ENCODE data around the gene OSCAR. TPM values are rescaled to one million over a fixed set of nuclear protein-coding genes. Genes with fewer than 3 reads are reported as not detected.
A peak's percentile ranks its signal among the peaks of the same experiment; 100 is the strongest.

The OSCAR gene
- total RNA-seq, 1 donor from 2014 or later = 0.52 TPM

DNA sequence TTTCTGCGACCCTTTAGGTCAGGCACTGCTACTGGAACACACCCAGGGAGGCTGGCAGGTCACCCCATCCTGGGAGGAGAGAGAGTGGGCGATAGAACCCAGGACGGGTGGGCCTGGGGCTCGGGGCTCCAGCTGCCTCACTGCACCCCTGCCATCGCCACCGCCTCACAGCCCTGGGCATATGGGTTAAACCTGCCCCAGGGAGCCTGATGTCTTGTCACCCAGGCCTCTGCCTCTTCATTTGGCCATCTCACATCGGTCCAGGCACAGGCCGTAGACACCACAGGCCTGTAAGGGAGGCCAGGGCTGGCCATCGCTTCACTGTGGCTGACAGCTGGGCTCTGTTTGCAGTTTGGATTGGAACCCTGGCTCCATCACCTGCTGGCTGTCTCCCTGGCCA is 25.1 kb upstream of the OSCAR start:
- H3K9me3 ChIP-seq (ENCODE audit: control insufficient read depth in 3 of 3, low read length in 3 of 3) = no peaks in the 10 kb centered on the region
- H3K27ac ChIP-seq (ENCODE audit: low read depth, low read length) = no peak overlapping the region
- H3K36me3 ChIP-seq (ENCODE audit: control insufficient read depth in 3 of 3, insufficient read depth in 3 of 3, low read length in 3 of 3) = peaks cover 72 to 77% (median 77%) of the 10 kb centered on the region in 3 donors
- H3K9ac ChIP-seq (ENCODE audit: low read depth in 1 of 3, low read length in 3 of 3) = no peak overlapping the region
- no peaks in the 10 kb centered on the region for H3K27me3 ChIP-seq (ENCODE audit: control insufficient read depth in 3 of 3, insufficient read depth in 3 of 3, low read length in 3 of 3)
- no peaks in the 10 kb centered on the region for H3K4me1 ChIP-seq (ENCODE audit: control insufficient read depth in 3 of 3, insufficient read depth in 3 of 3, low read length in 3 of 3)
- no peak overlapping the region for H3K4me3 ChIP-seq (ENCODE audit: low read length in 3 of 3)

GRCh38 chr19:54124393-54124792 is 23.8 kb upstream of the OSCAR start:
- Histone ChIP-seq H3K4me3 (ENCODE audit: low read length in 3 of 3) (no peak overlapping the region), H3K27me3 (ENCODE audit: control insufficient read depth in 3 of 3, insufficient read depth in 3 of 3, low read length in 3 of 3) (no peaks in the 10 kb centered on the region), H3K27ac (ENCODE audit: low read depth, low read length) (no peak overlapping the region), H3K36me3 (ENCODE audit: control insufficient read depth in 3 of 3, insufficient read depth in 3 of 3, low read length in 3 of 3) (peaks cover 79 to 85% (median 82%) of the 10 kb centered on the region in 3 donors), H3K9ac (ENCODE audit: low read depth in 1 of 3, low read length in 3 of 3) (no peak overlapping the region), H3K4me1 (ENCODE audit: control insufficient read depth in 3 of 3, insufficient read depth in 3 of 3, low read length in 3 of 3) (no peaks in the 10 kb centered on the region), H3K9me3 (ENCODE audit: control insufficient read depth in 3 of 3, low read length in 3 of 3) (no peaks in the 10 kb centered on the region)

DNA sequence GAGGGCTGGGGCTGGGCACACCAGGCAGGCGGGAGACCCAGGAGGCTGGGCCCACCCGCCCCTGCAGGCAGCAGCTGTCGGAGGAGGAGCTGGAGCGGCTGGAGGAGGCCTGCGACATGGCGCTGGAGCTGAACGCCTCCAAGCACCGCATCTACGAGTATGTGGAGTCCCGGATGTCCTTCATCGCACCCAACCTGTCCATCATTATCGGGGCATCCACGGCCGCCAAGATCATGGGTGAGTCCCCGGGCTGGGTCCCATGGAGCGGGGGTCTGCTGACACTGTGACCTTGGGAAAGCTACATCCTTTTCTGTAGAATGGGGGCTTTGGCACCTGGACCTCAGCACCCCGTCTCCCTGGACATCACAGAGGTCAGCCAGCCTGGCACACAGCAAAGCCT is 23.1 kb upstream of the OSCAR start:
- Histone ChIP-seq H3K4me1 (ENCODE audit: control insufficient read depth in 3 of 3, insufficient read depth in 3 of 3, low read length in 3 of 3) (no peaks in the 10 kb centered on the region), H3K9me3 (ENCODE audit: control insufficient read depth in 3 of 3, low read length in 3 of 3) (no peaks in the 10 kb centered on the region), H3K27ac (ENCODE audit: low read depth, low read length) (no peak overlapping the region), H3K4me3 (ENCODE audit: low read length in 3 of 3) (no peak overlapping the region), H3K36me3 (ENCODE audit: control insufficient read depth in 3 of 3, insufficient read depth in 3 of 3, low read length in 3 of 3) (peaks cover 75 to 80% (median 77%) of the 10 kb centered on the region in 3 donors), H3K9ac (ENCODE audit: low read depth in 1 of 3, low read length in 3 of 3) (no peak overlapping the region), H3K27me3 (ENCODE audit: control insufficient read depth in 3 of 3, insufficient read depth in 3 of 3, low read length in 3 of 3) (no peaks in the 10 kb centered on the region)

DNA sequence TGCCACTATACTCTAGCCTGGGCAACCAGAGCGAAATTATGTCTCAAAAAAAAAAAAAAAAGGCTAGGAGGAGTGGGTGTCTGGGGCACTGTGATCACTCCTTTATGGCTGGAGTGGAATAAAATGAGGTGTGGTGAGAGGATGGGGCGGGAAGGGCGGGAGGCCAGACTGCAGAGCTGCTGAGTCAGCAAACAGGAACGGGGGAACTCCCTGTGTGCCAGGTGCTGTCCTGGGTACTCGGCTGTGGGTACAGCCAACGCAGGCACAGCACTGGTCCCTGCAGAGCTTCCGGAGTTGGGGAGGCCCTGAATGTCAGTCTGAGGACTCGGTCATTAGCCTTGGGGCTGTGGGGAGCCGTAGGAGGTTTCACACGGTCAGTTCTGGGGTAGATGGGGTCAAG is 20.7 kb upstream of the OSCAR start:
- Histone ChIP-seq H3K9ac (ENCODE audit: low read depth in 1 of 3, low read length in 3 of 3) (no peak overlapping the region), H3K4me1 (ENCODE audit: control insufficient read depth in 3 of 3, insufficient read depth in 3 of 3, low read length in 3 of 3) (peaks cover 5 to 10% (median 7%) of the 10 kb centered on the region in 3 donors), H3K36me3 (ENCODE audit: control insufficient read depth in 3 of 3, insufficient read depth in 3 of 3, low read length in 3 of 3) (peaks cover 64 to 67% (median 65%) of the 10 kb centered on the region in 3 donors), H3K27me3 (ENCODE audit: control insufficient read depth in 3 of 3, insufficient read depth in 3 of 3, low read length in 3 of 3) (no peaks in the 10 kb centered on the region), H3K27ac (ENCODE audit: low read depth, low read length) (no peak overlapping the region), H3K9me3 (ENCODE audit: control insufficient read depth in 3 of 3, low read length in 3 of 3) (no peaks in the 10 kb centered on the region), H3K4me3 (ENCODE audit: low read length in 3 of 3) (no peak overlapping the region)

DNA sequence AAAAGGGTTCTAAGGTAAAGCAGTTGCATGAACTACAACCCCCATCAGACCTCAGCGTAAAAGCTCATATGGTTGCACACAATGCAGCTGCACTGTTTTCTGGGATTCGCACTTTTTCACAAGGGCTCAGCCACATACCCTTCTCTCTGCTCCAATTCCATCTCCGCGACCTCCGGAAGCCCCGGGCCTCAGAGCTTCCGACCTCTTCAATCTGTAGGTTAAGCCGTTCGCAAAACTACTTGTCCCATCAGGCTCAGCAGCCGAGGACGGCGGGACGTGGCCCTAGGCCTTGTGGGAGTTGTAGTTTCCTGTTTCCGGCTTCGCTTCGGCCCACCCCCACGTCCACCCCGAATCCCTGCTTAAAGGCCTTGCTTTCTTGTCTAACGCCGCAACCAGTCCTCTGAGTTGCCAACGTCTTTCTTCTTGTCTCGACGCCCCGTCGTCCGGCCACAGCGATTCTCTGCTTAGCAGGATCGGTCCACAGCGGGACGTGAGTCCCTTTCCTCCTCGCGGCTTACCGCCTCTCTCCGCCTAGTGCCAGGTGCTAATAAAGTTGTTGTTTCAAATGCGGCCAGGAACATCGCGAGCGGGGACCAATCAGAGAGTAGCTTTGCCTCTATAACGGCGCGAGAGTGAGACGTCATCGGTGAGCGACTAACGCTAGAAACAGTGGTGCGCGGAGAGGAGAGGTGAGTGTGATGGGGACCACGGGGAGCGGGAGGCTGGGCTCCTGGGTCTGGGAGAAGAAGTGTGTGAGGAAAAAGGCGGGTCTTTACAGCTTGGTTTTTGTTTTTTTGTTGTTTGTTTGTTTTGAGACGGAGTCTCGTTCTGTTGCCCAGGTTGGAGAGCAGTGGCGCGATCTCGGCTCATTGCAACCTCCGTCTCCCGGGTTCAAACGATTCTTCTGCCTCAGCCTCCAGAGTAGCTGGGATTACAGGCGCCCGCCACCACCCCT is 14.8 kb upstream of the OSCAR start, which contains the start of the genes PRPF31 and TFPT:
PRPF31 (plus strand) TSS at position 646 of the 955 bp plus-strand sequence. CDS start 2,525 bp downstream, outside the sequence.
TFPT (minus strand) TSS at position 549 of the 955 bp plus-strand sequence; CDS start at position 161, 388 bp downstream.
- Histone ChIP-seq H3K27ac (ENCODE audit: low read depth, low read length) (peak within 1 kb of the TSS; percentile 87), H3K9me3 (ENCODE audit: control insufficient read depth in 3 of 3, low read length in 3 of 3) (no peaks in the 10 kb centered on the region), H3K36me3 (ENCODE audit: control insufficient read depth in 3 of 3, insufficient read depth in 3 of 3, low read length in 3 of 3) (peaks cover 19 to 32% (median 27%) of the 10 kb centered on the region in 3 donors), H3K4me1 (ENCODE audit: control insufficient read depth in 3 of 3, insufficient read depth in 3 of 3, low read length in 3 of 3) (peaks cover 14 to 27% (median 21%) of the 10 kb centered on the region in 3 donors), H3K27me3 (ENCODE audit: control insufficient read depth in 3 of 3, insufficient read depth in 3 of 3, low read length in 3 of 3) (no peaks in the 10 kb centered on the region), H3K4me3 (ENCODE audit: low read length in 3 of 3) (peak within 1 kb of the TSS; percentile 93 to 100 (median 98)), H3K9ac (ENCODE audit: low read depth in 1 of 3, low read length in 3 of 3) (peak within 1 kb of the TSS; percentile 86 to 99 (median 96))

DNA sequence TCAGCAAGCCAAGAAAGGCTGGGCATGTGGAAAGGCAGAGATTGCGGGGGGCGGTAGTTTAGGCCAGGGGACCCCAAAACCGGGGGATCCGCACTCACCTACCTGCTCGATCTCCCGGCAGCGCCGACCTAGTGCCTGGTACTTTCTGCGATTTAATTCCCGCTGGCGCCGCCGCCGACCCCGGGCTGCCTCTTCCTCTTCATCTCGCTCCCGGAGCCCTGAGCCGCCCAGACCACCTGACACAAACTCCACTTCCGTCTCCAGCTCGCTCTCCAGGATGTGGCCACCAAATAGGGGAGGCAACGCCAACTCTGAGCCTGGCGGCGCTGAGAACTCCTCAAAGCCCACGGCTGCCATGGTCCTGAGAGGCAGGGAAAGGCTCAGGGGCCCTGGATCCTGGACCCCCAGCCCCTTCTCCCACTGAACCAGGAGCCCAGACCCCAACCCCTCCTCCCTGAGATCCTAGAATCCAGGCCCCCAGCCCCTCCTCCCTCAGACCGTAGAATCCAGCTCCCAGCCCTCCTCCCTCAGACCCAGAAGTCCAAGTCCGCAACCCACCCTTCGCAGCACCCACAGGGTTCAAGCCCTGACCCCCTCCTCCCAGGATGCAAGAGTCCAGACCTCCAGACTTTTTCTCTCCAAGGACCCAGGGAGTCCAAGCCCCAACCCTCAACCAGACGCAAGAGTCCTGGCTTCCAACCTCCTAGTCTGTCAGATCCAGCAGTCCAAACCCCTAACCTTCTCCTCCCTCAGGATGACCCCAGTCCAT is 13.9 kb upstream of the OSCAR start:
- peaks cover 18 to 31% (median 28%) of the 10 kb centered on the region in 3 donors for H3K36me3 ChIP-seq (ENCODE audit: control insufficient read depth in 3 of 3, insufficient read depth in 3 of 3, low read length in 3 of 3)
- peak overlapping the region; percentile 86 to 99 (median 96) for H3K9ac ChIP-seq (ENCODE audit: low read depth in 1 of 3, low read length in 3 of 3)
- peak overlapping the region; percentile 93 to 100 (median 98) for H3K4me3 ChIP-seq (ENCODE audit: low read length in 3 of 3)
- peaks cover 14 to 27% (median 21%) of the 10 kb centered on the region in 3 donors for H3K4me1 ChIP-seq (ENCODE audit: control insufficient read depth in 3 of 3, insufficient read depth in 3 of 3, low read length in 3 of 3)
- no peaks in the 10 kb centered on the region for H3K9me3 ChIP-seq (ENCODE audit: control insufficient read depth in 3 of 3, low read length in 3 of 3)
- H3K27me3 ChIP-seq (ENCODE audit: control insufficient read depth in 3 of 3, insufficient read depth in 3 of 3, low read length in 3 of 3) = no peaks in the 10 kb centered on the region
- peak overlapping the region; percentile 40 for H3K27ac ChIP-seq (ENCODE audit: low read depth, low read length)

GRCh38 chr19:54109651-54110050 is 9.0 kb upstream of the OSCAR start:
- no peaks in the 10 kb centered on the region for H3K27me3 ChIP-seq (ENCODE audit: control insufficient read depth in 3 of 3, insufficient read depth in 3 of 3, low read length in 3 of 3)
- no peaks in the 10 kb centered on the region for H3K9me3 ChIP-seq (ENCODE audit: control insufficient read depth in 3 of 3, low read length in 3 of 3)
- peaks cover 6 to 9% (median 8%) of the 10 kb centered on the region in 3 donors for H3K4me1 ChIP-seq (ENCODE audit: control insufficient read depth in 3 of 3, insufficient read depth in 3 of 3, low read length in 3 of 3)
- H3K9ac ChIP-seq (ENCODE audit: low read depth in 1 of 3, low read length in 3 of 3) = no peak overlapping the region
- H3K4me3 ChIP-seq (ENCODE audit: low read length in 3 of 3) = no peak overlapping the region
- H3K27ac ChIP-seq (ENCODE audit: low read depth, low read length) = no peak overlapping the region
- H3K36me3 ChIP-seq (ENCODE audit: control insufficient read depth in 3 of 3, insufficient read depth in 3 of 3, low read length in 3 of 3) = peaks cover 47 to 55% (median 54%) of the 10 kb centered on the region in 3 donors

GRCh38 chr19:54108496-54108895 is 7.9 kb upstream of the OSCAR start:
- no peaks in the 10 kb centered on the region for H3K27me3 ChIP-seq (ENCODE audit: control insufficient read depth in 3 of 3, insufficient read depth in 3 of 3, low read length in 3 of 3)
- no peaks in the 10 kb centered on the region for H3K9me3 ChIP-seq (ENCODE audit: control insufficient read depth in 3 of 3, low read length in 3 of 3)
- no peak overlapping the region for H3K4me3 ChIP-seq (ENCODE audit: low read length in 3 of 3)
- no peak overlapping the region for H3K9ac ChIP-seq (ENCODE audit: low read depth in 1 of 3, low read length in 3 of 3)
- peaks cover under 1 to 3% (median 2%) of the 10 kb centered on the region in 3 donors for H3K4me1 ChIP-seq (ENCODE audit: control insufficient read depth in 3 of 3, insufficient read depth in 3 of 3, low read length in 3 of 3)
- H3K27ac ChIP-seq (ENCODE audit: low read depth, low read length) = no peak overlapping the region
- peaks cover 47 to 52% (median 52%) of the 10 kb centered on the region in 3 donors for H3K36me3 ChIP-seq (ENCODE audit: control insufficient read depth in 3 of 3, insufficient read depth in 3 of 3, low read length in 3 of 3)

GRCh38 chr19:54107876-54108490 is 7.4 kb upstream of the OSCAR start:
- peaks cover 47 to 52% (median 48%) of the 10 kb centered on the region in 3 donors for H3K36me3 ChIP-seq (ENCODE audit: control insufficient read depth in 3 of 3, insufficient read depth in 3 of 3, low read length in 3 of 3)

More at GRCh38 chr19:54107876-54108490, 7.4 kb upstream of the OSCAR start:
- Histone ChIP-seq H3K4me3 (ENCODE audit: low read length in 3 of 3) (no peak overlapping the region), H3K27ac (ENCODE audit: low read depth, low read length) (no peak overlapping the region), H3K27me3 (ENCODE audit: control insufficient read depth in 3 of 3, insufficient read depth in 3 of 3, low read length in 3 of 3) (no peaks in the 10 kb centered on the region), H3K4me1 (ENCODE audit: control insufficient read depth in 3 of 3, insufficient read depth in 3 of 3, low read length in 3 of 3) (peaks cover 5 to 7% (median 6%) of the 10 kb centered on the region in 3 donors), H3K9ac (ENCODE audit: low read depth in 1 of 3, low read length in 3 of 3) (no peak overlapping the region), H3K9me3 (ENCODE audit: control insufficient read depth in 3 of 3, low read length in 3 of 3) (no peaks in the 10 kb centered on the region)

All from skeletal muscle tissue (tissue), 4 donors.